ENCODE results near the gene PLA2G4E.

GRCh38 chr15:42020713-42021273, at the start of gene PLA2G4E:
- TF ChIP-seq, protein P1, sequence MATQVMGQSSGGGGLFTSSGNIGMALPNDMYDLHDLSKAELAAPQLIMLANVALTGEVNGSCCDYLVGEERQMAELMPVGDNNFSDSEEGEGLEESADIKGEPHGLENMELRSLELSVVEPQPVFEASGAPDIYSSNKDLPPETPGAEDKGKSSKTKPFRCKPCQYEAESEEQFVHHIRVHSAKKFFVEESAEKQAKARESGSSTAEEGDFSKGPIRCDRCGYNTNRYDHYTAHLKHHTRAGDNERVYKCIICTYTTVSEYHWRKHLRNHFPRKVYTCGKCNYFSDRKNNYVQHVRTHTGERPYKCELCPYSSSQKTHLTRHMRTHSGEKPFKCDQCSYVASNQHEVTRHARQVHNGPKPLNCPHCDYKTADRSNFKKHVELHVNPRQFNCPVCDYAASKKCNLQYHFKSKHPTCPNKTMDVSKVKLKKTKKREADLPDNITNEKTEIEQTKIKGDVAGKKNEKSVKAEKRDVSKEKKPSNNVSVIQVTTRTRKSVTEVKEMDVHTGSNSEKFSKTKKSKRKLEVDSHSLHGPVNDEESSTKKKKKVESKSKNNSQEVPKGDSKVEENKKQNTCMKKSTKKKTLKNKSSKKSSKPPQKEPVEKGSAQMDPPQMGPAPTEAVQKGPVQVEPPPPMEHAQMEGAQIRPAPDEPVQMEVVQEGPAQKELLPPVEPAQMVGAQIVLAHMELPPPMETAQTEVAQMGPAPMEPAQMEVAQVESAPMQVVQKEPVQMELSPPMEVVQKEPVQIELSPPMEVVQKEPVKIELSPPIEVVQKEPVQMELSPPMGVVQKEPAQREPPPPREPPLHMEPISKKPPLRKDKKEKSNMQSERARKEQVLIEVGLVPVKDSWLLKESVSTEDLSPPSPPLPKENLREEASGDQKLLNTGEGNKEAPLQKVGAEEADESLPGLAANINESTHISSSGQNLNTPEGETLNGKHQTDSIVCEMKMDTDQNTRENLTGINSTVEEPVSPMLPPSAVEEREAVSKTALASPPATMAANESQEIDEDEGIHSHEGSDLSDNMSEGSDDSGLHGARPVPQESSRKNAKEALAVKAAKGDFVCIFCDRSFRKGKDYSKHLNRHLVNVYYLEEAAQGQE (IDR thresholded peaks at IDR 0.05; ENCODE audit: low read depth), result no peak
- no peak for TF ChIP-seq ZBTB33 (IDR thresholded peaks at IDR 0.05; ENCODE audit: extremely low read depth, insufficient replicate concordance, low read length)
- no peak for TF ChIP-seq CTCF (IDR thresholded peaks at IDR 0.05 in 2 of 3, conservative IDR thresholded peaks at IDR 0.05 in 1 of 3; ENCODE audit: borderline replicate concordance in 1 of 3, insufficient read depth in 1 of 3, low read depth in 2 of 3, low read length in 2 of 3)
- TF ChIP-seq JUND (IDR thresholded peaks at IDR 0.05), result no peak
- TF ChIP-seq ZFX (IDR thresholded peaks at IDR 0.05), result no peak

All from HCT116 (cell line).